Measurements from ENCODE around the gene AMPH.

GRCh38 chr7:38504684-38505083, 126.5 kb downstream of the AMPH start:
- TF ChIP-seq CTCF (IDR thresholded peaks at IDR 0.05) (no peak), POLR2A (IDR thresholded peaks at IDR 0.05) (no peak)
